HG02884 (cell line): Measurements from ENCODE around the gene CIB1.

ENCODE experiments used
- ATAC-seq: cut with Tn5 transposase; IDR thresholded peaks from one replicate; pipeline ENCODE4 v1.9.1; 2021; ENCODE audit warnings: mild to moderate bottlenecking, moderate library complexity; ENCODE audit not compliant: unreplicated experiment

The CIB1 gene

DNA sequence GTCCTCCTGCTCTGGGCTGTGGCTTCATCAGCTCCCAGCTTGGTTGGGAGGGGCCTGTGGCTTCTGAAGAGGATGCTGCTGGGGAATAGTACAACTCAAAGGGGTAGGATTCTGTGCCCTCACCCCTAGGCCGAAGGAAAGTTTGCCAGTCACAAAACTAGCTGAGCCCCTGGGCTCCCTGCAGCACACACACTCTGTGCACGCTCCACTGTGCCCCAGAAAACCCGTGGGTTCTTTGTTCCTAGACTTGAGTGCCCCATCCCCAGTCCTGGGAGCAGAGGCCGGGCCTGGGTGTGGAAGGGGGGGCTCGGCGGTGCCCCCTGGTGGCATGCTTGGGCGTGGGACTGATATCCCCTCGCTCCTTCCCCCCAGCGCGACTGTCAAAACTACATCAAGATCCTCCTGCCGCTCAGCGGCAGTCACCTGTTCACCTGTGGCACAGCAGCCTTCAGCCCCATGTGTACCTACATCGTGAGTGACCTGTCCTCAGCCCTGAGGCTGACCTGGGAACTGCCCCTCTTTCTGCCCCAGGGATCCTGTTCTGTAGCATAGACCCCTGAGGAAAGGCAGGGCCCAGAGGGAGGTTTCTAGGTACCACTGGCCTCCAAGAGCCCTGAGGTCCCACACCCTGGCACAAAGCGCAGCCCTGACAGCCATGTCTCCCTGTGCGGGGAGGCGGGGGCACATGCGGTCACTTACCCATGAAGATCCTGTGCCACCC lies 14.2 kb downstream of the CIB1 start:
- ATAC-seq: no peak

DNA sequence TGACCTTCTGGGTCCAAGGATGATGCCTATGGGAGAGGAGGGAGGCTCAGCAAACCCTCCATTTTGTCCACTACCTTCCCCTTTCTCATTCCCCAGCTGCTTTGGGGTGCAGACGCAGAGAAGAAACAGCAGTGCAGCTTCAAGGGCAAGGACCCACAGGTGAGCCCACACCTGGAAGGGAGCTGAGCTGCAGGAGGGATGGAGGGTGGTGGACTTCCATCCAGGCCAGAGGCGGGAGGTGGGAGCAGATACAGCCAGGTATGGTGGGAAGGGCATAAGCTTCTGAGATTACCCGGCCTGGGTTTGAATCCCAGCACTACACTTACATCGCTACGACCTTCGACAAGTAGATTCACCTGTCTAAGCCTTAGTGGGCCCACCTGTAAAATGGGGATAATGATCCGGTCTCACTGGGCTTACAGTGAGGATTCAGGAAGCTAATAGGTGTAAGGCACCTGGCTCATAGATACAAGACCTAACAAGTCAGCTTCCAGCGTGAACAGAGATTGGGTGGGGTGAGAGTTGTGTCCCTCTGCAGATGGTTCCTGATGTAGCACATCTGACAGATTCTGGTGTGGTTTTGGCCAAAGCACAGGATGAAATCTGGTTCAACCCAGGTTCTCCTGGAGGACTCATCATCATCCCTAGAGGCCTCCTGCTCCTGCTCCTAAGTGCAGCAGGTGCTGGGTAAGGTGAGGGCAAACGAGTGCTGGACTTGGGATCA lies 15.9 kb downstream of the CIB1 start:
- ATAC-seq: no peak

DNA sequence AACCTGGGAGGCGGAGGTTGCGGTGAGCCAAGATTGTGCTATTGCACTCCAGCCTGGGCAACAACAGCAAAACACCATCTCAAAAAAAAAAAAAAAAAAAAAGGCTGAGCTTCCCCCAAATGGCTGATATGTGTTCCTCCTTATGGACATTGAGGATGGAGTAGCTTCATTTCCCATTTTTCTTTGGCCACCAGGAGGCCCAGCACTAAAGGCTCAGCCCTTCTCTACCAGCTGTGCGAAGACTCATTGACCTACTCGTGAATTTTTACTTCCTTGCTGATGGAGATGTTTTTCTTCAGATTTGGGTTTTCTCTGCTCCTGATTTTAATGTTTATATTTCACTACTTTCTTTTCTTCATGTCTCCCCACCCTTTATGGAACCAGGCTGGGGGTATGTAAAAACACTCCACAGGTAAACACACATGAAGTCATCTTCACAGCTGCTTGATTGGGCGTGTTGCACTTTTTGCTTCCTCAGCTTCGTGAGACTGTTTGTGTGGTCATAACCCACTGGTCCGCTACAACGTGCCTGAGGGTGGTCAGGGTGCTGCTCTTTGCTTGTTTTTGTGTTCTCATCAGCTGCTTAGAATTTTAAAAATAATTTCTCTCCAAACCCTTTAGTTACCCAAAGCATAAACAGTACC lies 19.1 kb downstream of the CIB1 start:
- no peak for ATAC-seq

DNA sequence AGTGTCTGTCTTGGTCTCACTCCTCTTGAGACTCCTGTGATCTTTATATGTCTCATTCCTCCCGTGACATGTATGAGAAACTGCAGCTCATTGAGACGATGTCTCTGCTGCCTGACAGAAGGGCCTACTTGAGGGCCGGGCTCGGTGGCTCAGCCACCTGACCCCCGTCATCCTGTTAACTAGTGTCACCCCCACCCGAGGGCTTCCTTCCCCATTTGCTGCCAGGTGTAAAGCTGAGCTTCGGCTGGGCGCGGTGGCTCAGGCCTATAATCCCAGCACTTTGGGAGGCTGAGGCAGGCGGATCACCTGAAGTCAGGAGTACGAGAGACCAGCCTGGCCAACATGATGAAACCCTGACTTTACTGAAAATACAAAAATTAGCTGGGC lies 19.9 kb downstream of the CIB1 start:
- no peak for ATAC-seq

DNA sequence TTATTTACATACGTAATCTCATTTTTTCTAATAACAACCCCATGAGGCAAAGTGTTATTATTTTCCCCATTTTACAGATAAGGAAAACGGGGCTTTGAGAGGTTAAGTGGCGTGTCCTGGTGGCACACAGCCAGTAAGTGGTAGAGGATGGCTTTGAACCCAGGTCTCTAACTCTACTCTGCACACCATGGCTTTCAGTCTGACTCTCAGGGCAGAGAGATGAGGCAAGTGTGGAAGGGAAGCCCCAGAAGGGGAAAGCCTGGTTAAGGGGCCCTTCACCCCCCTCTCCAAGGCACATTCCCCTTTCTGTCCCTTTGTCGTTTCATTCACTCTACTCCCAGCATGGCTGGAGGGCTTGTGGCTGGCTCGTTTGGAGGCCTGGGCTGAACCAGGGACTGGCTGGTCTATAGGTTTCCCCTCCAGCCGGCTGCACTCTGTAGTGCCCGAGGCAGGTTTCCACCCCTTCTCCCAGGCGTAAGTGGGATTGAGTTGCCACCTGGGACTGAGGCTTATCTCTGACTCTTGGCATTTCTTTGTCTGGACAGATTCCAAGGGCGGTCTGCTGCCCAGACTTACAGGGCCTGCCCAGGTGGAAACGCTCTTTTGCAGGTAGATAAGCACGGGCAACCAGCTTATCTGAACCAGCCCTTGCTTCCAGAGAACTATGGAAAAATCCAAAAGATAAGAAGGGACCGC lies 20.5 kb downstream of the CIB1 start:
- ATAC-seq: no peak

DNA sequence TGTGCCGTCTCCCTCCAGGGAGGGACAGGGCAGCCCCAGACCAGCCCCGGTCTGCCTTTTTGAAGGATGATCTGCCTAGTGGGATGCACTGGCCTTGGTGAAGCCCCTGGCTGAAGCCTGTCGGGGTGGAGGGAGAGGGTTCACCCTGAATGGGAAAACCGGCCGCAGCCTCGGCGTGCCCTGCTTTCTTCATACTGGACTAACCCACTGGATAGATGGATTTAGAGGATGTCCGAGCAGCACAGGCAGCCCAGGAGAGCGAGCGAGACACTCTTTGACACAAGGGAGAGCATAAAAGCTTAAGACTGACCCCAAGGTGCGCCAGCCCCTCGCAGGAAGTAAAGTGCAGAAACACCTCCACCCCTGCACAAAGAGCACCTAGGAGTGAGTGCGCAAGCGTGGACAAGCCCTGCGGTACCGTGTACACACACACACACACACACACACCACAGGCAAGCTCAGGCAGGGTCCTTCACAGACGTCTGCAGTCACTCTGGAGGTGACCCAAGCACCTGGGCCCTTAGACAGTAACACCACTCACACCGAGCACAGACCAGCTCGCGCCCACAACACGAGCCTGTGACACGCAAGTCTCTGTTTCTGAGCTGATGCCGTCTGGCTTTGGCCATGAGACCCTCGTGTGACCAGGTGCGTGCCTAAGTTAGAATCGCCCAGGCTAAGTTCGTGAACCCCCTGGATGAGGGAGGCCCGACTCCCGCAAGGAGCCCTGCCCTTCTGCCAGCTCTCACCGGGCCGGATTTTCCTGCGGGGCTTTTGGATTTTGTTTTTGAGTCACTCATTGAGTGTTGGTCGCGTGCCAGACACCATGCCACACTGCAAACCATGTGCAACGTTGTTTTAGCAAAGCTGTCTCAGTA lies 21.3 kb downstream of the CIB1 start:
- no peak for ATAC-seq

DNA sequence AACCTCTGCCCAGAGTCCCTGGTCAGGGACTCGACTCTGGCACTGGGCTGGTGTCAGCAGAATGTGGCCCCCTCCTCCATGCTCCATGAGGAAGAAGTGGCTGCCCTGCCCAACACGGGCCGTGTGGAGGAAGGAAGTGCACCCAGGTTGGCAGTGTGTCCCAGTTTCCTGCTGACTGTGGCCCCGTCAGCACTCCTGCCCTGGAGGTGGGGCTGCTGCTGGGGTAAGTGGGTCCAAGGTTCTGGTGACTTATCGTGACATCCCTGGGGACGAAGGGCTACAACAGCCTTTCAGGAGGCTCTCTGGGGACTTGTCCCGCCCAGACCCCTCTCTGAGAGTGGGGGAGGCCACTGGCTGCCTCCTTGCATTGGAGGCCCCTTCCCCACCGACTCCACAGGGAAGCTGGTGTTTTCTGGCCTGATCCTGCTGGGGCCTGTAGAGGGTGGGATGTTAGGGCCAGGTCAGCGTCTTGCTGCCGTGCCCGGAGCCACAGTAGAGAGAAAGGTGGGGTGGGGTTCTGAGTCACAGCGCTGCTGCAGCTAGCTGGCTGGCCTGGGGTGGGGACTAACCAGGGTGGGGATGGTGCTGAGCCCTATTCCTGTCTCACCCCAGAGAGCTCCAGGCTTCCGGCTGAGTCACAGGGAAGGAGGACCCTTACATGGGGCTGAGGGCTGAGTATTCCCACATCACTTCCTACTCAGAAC lies 22.1 kb downstream of the CIB1 start:
- no peak for ATAC-seq

DNA sequence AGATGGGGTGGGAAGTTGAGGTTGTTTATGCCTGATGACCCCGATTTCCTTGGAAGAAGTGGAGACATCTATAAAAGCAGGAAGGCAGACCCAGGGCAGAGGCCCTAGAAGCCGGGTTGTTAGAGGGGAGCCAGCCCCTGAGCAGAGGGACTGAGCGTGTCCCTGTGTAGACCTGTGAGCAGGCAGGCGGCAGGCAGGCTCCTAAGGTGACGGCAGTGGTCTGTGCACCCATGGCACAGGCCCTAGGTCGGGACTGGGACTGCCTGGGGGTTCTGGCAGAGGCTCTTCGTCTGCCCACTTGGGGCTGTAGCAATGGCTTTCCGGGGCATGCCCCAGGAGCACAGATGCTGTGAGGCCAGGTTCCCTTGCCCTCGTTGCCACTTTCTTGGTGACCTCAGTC lies 22.7 kb downstream of the CIB1 start:
- ATAC-seq: no peak

DNA sequence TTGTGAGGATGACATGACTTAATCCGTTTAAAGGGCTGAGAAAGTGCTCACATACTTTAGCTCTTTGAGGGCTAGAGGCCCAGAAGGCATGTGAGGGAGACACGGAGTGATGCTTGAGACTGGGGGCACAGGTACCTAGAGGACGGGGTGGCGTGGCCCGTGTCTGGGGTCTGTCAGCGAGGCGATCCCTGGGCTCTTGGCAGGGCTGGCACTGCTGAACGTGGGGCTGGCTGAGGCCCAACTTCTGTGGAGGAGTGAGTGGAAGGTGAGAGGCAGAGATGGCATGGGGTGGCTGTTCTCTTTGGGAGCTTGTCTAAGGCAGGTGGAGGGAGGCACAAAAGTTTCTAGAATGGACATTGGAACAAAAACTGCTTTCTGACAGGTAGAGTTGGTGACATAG lies 23.1 kb downstream of the CIB1 start:
- ATAC-seq: no peak

DNA sequence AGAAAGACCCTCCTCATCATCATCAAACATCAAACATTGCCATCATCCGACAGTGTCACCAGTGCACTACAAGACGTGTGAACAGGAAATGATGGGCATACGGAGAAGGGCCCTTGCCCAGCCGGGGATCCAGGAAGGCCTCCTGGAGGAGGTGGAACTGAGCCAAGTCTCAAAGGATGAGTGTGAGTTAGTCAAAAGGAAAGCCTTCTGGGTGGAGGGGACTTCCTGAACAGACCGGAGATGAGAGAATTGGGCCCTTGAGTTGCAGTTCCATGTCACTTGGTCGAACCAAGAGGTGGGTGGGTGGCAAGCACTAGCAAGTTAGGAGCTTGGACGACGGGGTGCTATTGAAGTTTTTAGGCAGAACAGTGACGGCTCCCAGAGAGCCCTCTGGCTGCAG lies 24.1 kb downstream of the CIB1 start:
- peak; percentile 66 for ATAC-seq

DNA sequence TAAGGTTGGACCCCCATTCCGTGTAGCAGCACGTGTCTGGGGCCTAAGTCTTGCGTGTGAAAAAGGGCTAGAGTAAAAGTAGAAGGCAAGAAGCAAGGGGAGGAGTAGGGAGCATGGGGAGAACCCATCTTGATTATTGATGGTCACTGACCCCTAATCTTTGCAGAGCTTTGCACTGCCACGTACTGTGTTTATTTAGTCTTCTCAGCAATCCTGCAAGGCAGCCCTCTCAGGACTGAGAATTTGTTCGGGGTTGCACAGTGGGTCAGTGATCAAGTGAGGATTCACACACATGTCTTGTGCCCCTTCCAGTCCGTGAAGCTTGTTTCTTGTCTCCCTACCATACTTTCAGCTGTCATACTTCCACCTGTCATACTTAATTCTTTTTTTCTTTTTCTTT lies 25.4 kb downstream of the CIB1 start:
- no peak for ATAC-seq

DNA sequence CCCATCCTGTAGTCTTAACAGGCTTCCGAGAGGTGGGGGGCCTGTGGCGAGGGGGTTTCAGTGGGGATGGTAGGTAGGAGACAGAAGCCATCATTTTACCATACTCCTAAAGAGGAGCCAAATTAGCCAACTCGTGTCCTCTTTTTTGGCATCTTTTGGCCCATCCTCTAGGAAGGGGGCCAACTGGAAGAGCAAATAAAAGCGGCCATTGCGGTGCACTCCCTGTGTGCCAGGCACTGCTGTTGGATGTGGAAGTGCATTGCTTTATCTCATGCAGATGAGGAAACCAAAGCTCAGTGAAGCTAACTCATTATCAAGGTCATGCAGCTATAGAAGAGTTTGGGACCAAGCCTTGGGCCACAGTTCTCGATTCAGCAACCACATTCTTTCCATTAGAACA lies 26.5 kb downstream of the CIB1 start:
- ATAC-seq: no peak

DNA sequence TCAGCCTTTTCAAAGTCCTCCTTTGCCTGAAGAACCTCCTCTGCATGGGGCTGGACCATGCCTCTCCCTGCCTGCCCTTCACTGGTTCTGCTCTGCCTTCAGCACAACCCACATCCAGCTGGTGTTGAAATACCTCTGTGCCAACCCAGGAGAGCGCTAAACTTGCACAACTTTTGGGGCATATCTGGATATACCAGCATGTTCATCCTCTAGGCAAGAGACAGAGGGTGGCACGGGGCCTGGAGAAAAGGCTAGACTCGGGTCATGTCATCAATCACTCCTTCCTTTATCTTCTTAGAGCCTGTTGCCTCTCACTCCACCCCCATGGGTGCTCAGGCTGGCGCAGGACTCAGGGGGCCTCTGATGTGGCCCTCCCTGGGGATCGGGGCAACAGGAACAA lies 27.9 kb downstream of the CIB1 start:
- no peak for ATAC-seq

DNA sequence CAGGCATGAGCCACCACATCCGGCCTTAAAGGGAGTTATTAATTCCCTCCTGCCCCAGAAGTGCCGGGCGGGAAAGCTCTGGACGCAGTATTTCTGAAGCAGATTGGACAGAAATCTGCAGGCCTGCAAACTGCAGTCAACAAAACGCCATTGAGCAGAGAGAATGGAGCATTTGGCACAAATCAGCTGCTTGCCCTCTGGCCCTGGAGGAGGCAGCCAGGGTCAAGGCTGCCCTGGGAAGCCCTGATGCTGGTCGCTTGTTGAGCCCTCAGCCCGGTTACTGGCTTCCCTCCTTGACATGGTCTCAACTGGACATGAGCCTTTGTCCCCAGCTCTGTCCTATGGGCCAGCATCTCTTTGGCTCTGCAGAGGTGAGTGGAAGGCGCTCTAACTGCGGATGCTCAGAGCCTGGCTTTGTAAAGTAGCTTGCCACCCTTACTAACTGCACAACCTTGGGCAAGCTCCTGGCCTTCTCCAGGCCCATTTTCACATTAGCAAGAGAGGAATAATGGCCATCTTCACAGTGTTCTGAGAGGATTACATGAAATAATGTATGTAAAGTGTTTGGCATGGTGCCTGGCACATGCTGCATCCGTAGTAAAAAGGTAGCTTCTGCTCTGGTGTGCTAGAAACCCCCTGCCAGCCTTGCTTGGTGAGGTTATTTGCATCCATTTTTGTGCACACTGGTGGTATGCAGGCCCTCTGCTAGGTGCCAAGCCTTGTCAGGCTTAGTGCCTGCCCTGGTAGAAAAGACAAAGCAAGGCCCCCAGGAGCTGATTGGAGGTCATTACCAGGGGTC lies 28.5 kb downstream of the CIB1 start:
- no peak for ATAC-seq

DNA sequence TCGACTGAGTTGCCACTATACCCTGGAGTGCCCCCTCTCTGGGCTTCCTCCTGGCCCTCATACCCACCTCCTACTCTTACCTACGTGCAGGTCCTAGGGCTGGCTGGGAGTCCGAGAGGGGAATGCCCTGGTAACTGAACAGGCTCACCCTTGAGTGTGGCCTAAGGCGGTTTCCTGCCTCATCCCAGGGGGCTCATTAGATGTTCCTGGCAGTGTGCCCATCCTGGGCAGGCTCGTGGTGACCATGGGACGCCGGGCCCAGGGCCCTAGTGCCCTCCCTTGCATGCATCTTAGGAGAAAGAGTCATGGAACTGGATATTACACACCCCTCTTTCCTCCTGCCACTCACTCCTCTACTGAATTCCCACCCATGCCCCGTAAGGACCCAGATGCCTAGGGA lies 29.8 kb downstream of the CIB1 start:
- no peak for ATAC-seq

DNA sequence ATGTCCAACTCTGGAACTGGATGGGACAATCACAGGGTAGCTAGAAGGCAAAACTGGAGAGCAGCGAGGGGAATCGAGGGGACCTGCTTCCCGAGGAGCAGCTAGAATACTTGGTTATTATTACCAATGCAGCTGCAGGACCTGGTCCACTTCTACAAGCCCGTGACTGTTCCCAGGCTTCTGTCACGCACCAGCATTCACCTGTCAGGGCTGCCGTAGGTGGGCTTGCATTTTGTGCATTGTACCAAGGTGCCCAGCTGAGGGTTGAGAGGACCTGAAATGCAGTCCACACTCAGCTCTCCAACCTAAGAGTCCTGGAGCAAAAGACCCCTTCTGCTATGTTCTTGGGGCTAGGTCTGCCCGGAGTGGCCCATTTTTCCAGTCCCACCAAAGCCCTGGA lies 30.3 kb downstream of the CIB1 start:
- no peak for ATAC-seq

DNA sequence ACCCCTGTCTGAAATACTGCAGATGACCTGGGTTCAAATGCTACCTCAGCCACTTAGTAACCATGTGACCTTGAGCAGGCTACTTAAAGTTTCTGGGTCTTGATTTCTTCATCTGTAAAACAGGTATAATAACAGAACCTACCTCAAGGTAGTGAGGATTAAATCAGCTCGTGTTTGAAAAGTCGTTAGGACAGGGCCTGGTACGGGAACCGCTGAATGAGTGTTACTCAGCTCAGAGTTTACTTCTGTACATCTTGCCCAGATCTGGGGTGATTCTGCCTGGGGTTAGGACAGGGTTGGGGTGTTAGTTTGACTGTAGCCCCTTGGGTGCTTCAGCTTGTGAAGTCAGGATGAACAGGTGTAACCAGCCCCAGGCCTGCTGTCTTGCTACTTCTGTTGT lies 30.8 kb downstream of the CIB1 start:
- no peak for ATAC-seq

DNA sequence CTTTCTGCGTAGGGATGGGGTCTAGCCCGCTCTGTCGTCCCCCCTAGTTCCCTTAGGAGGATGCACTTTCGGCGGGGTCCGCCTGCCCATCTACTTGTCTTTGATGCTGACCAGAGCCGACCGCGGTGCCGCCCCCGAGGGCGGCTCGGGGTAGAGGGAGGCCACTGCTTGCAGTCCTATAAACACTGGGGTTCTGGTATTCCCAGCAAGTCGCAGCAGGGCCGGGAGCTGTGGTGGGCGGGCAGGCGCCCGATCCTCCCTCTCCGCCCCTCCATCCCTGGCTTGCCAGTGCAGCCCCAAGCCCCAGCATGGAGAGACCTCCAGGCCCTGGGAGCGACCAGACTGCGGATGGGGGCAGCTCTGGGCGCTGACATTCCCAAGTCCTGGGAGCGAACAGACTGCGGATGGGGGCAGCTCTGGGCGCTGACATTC lies 31.8 kb downstream of the CIB1 start:
- no peak for ATAC-seq
